NT2/D1 (cell line): ENCODE measurements around the gene DCN.

Source experiments
- SUZ12 ChIP-seq: IDR thresholded peaks from 2 replicates; pipeline ENCODE4 v1.6.1; 2011; ENCODE audit not compliant: insufficient read length, insufficient read depth; ENCODE audit errors: extremely low read depth
- YY1 ChIP-seq: IDR thresholded peaks from 2 replicates; pipeline ENCODE4 v1.6.1; 2011; ENCODE audit not compliant: insufficient read length, insufficient read depth

- no peak for TF ChIP-seq SUZ12
- TF ChIP-seq YY1 = no peak
Measured at GRCh38 chr12:91230841-91231240, 48.2 kb upstream of the DCN start.
